NT2/D1 (cell line): ENCODE data around the gene TMEM191B.
"Not testable (repeated sequence)": the region's sequence is repeated elsewhere in the genome, so short reads cannot be mapped to it uniquely, and the experiment has no call there.

Experiments used
- DNase-seq: peaks from one replicate; pipeline ENCODE4 v3.0.0-alpha.2; 2011; ENCODE audit warnings: low read depth, low spot score
- H3K27me3 ChIP-seq: 2 replicates; pipeline ENCODE4 v1.6.0; 2011; ENCODE audit warnings: mild to moderate bottlenecking; ENCODE audit not compliant: insufficient read length, insufficient read depth
- H3K36me3 ChIP-seq: 2 replicates; pipeline ENCODE4 v1.6.1; 2011; ENCODE audit warnings: mild to moderate bottlenecking, low read length, mixed read lengths; ENCODE audit not compliant: insufficient read depth, insufficient read length
- H3K4me1 ChIP-seq: 2 replicates; pipeline ENCODE4 v1.5.1; 2011; ENCODE audit not compliant: insufficient read depth, insufficient read length
- H3K4me3 ChIP-seq: 2 replicates; pipeline ENCODE4 v1.5.1; 2011; ENCODE audit warnings: low read depth; ENCODE audit not compliant: insufficient read length
- H3K9ac ChIP-seq: 2 replicates; pipeline ENCODE4 v1.6.0; 2011; ENCODE audit warnings: low read depth; ENCODE audit not compliant: insufficient read length
- H3K9me3 ChIP-seq: 2 replicates; pipeline ENCODE4 v1.5.1; 2011; ENCODE audit warnings: mild to moderate bottlenecking, low read length; ENCODE audit not compliant: insufficient read depth

The TMEM191B gene

GRCh38 chr22:18527752-18528596, at the start of gene TMEM191B:
TMEM191B (plus strand) TSS chr22:18527802; CDS start chr22:18527981, 179 bp downstream.
- DNase-seq, H3K36me3 ChIP-seq, H3K27me3 ChIP-seq, H3K4me1 ChIP-seq, H3K4me3 ChIP-seq, H3K9me3 ChIP-seq, H3K9ac ChIP-seq: not testable (repeated sequence)

- H3K27me3 ChIP-seq, DNase-seq, H3K4me1 ChIP-seq, H3K9ac ChIP-seq, H3K4me3 ChIP-seq, H3K36me3 ChIP-seq, H3K9me3 ChIP-seq: not testable (repeated sequence)
These were observed 31.4 kb upstream of the TMEM191B start for GRCh38 chr22:18496227-18496626.

- not testable (repeated sequence) for H3K27me3 ChIP-seq, H3K36me3 ChIP-seq, H3K4me1 ChIP-seq, H3K9me3 ChIP-seq, DNase-seq, H3K4me3 ChIP-seq, H3K9ac ChIP-seq
These were observed 16.3 kb upstream of the TMEM191B start for GRCh38 chr22:18511327-18511726.

GRCh38 chr22:18512378-18512777, 15.2 kb upstream of the TMEM191B start:
- not testable (repeated sequence) for H3K4me3 ChIP-seq, H3K9ac ChIP-seq, H3K36me3 ChIP-seq, H3K27me3 ChIP-seq, H3K9me3 ChIP-seq, DNase-seq, H3K4me1 ChIP-seq

- not testable (repeated sequence) for H3K9ac ChIP-seq, H3K27me3 ChIP-seq, H3K4me3 ChIP-seq, DNase-seq, H3K36me3 ChIP-seq, H3K4me1 ChIP-seq, H3K9me3 ChIP-seq
These were observed 14.1 kb upstream of the TMEM191B start for GRCh38 chr22:18513454-18513853.

GRCh38 chr22:18518061-18518460, 9.5 kb upstream of the TMEM191B start, which contains the start of gene GGTLC3:
GGTLC3 (minus strand) TSS chr22:18518161; CDS start chr22:18517897, 264 bp downstream.
- H3K4me1 ChIP-seq, H3K9ac ChIP-seq, H3K9me3 ChIP-seq, H3K4me3 ChIP-seq, DNase-seq, H3K36me3 ChIP-seq, H3K27me3 ChIP-seq: not testable (repeated sequence)

- not testable (repeated sequence) for H3K9me3 ChIP-seq, H3K4me1 ChIP-seq, DNase-seq, H3K36me3 ChIP-seq, H3K4me3 ChIP-seq, H3K27me3 ChIP-seq, H3K9ac ChIP-seq
These were observed 4.8 kb upstream of the TMEM191B start for GRCh38 chr22:18522762-18523161.

GRCh38 chr22:18523328-18523727, 4.3 kb upstream of the TMEM191B start:
- not testable (repeated sequence) for DNase-seq, H3K4me1 ChIP-seq, H3K27me3 ChIP-seq, H3K4me3 ChIP-seq, H3K9me3 ChIP-seq, H3K9ac ChIP-seq, H3K36me3 ChIP-seq

- H3K27me3 ChIP-seq, H3K4me3 ChIP-seq, H3K9ac ChIP-seq, H3K9me3 ChIP-seq, H3K36me3 ChIP-seq, H3K4me1 ChIP-seq: not testable (repeated sequence)
- DNase-seq, result peak; percentile 25
These were observed 1.2 kb downstream of the TMEM191B start for GRCh38 chr22:18528597-18529415.

- H3K27me3 ChIP-seq, H3K4me3 ChIP-seq, H3K9ac ChIP-seq, H3K4me1 ChIP-seq, H3K9me3 ChIP-seq, H3K36me3 ChIP-seq, DNase-seq: not testable (repeated sequence)
These were observed 2.0 kb downstream of the TMEM191B start for GRCh38 chr22:18529416-18530145.

GRCh38 chr22:18533633-18534032, 6.0 kb downstream of the TMEM191B start:
- not testable (repeated sequence) for H3K36me3 ChIP-seq, DNase-seq, H3K9me3 ChIP-seq, H3K4me3 ChIP-seq, H3K27me3 ChIP-seq, H3K4me1 ChIP-seq, H3K9ac ChIP-seq
